Muscle layer of colon (tissue), 2 donors: ENCODE results near the gene CGN.

Experiments
- H3K27ac ChIP-seq: one replicate; pipeline ENCODE4 v1.7.0; 2013; ENCODE audit warnings: low read depth, mild to moderate bottlenecking, low read length, moderate library complexity
- H3K27me3 ChIP-seq, 2 donors: one replicate each; pipeline ENCODE4 v1.7.0; 2013; ENCODE audit warnings: low read length in 2 of 2, mild to moderate bottlenecking in 2 of 2; ENCODE audit not compliant: insufficient read depth in 2 of 2, control insufficient read depth in 1 of 2
- H3K36me3 ChIP-seq: one replicate; pipeline ENCODE4 v1.7.0; 2013; ENCODE audit warnings: mild to moderate bottlenecking, low read length; ENCODE audit not compliant: insufficient read depth
- H3K4me1 ChIP-seq: one replicate; pipeline ENCODE4 v1.7.0; 2013; ENCODE audit warnings: mild to moderate bottlenecking, low read length; ENCODE audit not compliant: insufficient read depth
- H3K4me3 ChIP-seq, 2 donors: one replicate each; pipeline ENCODE4 v1.7.0; 2013; ENCODE audit warnings: low read length in 2 of 2, low read depth in 1 of 2, mild to moderate bottlenecking in 1 of 2, moderate library complexity in 1 of 2
- H3K9ac ChIP-seq: one replicate; pipeline ENCODE4 v1.7.0; 2013; ENCODE audit warnings: low read length
- H3K9me3 ChIP-seq: one replicate; pipeline ENCODE4 v1.7.0; 2013; ENCODE audit warnings: mild to moderate bottlenecking, low read length
- donor health status: abdominal sarcoma.
- donor health status: Adenocarcinoma of cecum.

CGN gene

DNA sequence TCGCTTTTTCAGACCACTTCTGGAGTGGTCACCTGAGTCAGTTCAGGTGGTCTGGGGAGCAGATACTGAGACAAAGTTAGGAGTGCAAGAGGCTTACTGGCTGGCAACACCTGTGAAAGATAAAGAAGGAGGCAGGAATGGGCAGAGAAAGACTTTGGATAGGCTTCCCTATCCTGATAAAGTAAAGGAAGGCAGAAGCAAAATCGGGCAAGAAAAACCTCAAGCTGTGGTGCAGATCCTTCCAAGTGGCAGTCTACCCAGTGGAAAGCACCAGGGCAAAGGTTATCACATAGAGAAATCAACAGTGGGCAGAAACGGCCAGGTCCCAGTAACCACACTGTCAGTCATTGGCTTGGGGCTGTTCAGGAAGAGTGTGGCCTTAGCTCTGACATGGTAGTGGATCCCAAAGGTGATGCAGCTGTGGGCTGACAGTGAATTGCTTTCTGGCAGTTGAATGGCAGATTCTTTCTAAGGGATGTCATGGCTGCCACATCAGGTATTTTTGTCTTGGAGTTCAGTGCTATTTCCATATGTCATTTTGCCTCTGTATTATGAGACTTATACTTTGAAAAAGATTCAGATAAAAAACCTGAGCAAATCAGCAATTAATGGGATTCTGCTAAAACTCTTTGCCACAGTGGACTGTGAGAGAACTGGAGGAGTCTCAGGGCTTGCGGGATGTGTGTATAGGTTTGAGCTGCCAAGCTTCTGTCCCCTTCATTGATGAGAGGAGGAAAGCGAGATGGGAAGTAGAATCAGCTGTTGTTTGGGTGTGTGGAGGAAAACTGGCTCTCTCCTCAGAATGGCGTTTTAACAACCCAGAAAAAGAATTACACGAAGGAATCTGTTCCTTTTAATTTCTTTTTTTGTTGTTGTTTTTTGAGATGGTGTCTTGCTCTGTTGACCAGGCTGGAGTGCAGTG is 8.1 kb upstream of the CGN start:
- Histone ChIP-seq H3K4me3 (no peak overlapping the region), H3K9ac (no peak overlapping the region), H3K27ac (no peak overlapping the region), H3K36me3 (no peaks in the 10 kb centered on the region), H3K4me1 (no peaks in the 10 kb centered on the region), H3K9me3 (no peaks in the 10 kb centered on the region), H3K27me3 (no peaks in the 10 kb centered on the region)

DNA sequence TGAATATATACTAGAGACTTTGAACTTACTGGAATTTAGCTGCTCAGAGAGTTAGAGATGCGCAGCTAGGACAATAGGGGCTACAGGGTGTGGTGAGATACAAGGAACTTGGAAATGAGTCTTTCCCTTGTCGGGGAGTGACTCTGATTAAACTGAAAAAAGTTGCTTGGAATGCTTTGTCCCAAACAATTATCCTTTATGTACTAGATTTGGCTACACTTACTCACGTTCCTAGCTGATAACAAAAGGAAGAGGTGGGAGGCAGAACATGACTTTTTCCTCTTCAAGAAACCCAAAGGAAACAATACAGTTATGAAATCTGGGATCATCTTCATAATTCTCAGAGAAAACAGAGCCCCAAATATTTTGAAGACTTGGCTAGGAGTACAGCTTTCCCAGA is 6.9 kb upstream of the CGN start:
- H3K4me3 ChIP-seq: no peak overlapping the region
- no peaks in the 10 kb centered on the region for H3K9me3 ChIP-seq
- no peaks in the 10 kb centered on the region for H3K4me1 ChIP-seq
- H3K9ac ChIP-seq: no peak overlapping the region
- no peak overlapping the region for H3K27ac ChIP-seq
- H3K27me3 ChIP-seq: no peaks in the 10 kb centered on the region
- no peaks in the 10 kb centered on the region for H3K36me3 ChIP-seq

DNA sequence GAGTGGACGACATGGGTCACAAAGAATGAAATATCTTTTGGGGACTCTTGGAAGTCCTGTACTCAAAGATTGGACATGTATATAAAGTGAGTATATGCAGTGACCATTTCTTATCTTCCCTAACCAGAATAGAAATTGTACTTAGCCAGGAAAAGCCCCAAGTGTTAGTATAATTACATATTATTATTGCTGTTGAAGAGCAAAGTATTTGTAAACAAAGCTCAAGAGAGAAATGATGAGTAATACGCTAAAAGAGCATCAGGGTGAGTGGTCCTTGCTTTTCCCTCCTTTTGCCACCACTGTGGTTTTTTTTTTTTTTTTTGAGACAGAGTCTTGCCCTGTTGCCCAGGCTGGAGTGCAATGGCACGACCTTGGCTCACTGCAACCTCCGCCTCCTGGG is 6.4 kb upstream of the CGN start:
- Histone ChIP-seq H3K27me3 (no peaks in the 10 kb centered on the region), H3K9ac (no peak overlapping the region), H3K27ac (no peak overlapping the region), H3K9me3 (no peaks in the 10 kb centered on the region), H3K36me3 (no peaks in the 10 kb centered on the region), H3K4me3 (no peak overlapping the region), H3K4me1 (no peaks in the 10 kb centered on the region)

DNA sequence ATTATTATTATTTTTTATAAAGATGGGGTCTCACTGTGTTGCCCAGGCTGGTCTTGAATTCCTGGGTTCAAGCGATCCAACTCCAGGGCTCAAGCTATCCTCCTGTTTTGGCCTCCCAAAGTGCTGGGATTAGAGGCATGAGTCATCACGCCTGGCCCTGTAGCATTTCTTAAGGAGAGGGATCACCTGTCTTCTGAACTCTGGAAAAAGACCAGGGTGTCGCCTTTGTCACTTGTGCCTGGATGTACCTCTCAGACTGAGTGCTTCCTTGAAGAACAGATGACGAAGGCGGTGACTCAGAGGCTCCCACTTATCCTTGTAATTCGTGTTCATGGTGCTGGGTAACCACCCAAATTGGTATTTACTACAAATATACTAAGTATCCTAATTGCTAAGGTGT is 2.4 kb upstream of the CGN start:
- Histone ChIP-seq H3K36me3 (no peaks in the 10 kb centered on the region), H3K9ac (no peak overlapping the region), H3K4me3 (no peak overlapping the region), H3K27ac (no peak overlapping the region), H3K9me3 (no peaks in the 10 kb centered on the region), H3K4me1 (peaks cover 18% of the 10 kb centered on the region), H3K27me3 (no peaks in the 10 kb centered on the region)

DNA sequence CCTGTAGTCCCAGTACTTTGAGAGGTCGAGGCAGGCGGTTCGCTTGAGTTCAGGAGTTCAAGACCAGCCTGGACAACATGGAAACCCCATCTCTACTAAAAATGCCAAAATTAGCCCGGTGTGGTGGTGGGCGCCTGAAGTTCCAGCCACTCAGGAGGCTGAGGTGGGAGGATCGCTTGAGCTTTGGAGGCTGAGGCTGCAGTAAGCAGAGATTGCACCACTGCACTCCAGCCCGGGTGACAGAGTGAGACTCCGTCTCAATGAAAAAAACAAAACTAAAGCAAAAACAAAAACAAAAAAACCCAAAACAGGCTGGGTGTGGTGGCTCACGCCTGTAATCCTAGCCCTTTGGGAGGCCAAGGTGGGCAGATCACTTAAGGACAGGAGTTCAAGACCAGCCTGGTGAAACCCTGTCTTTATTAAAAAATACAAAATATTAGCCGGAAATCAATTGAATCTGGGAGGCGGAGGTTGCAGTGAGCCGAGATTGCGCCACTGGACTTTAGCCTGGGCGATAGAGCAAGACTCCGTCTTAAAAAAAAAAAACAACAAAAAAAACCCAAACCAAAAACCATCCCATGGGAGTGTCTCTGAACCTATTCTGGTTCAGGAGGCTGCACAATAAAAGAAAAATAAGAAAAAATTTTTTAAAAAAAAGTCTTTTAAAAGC is 1.7 kb upstream of the CGN start:
- Histone ChIP-seq H3K9me3 (no peaks in the 10 kb centered on the region), H3K9ac (no peak overlapping the region), H3K27ac (no peak overlapping the region), H3K36me3 (no peaks in the 10 kb centered on the region), H3K27me3 (no peaks in the 10 kb centered on the region), H3K4me1 (peaks cover 18% of the 10 kb centered on the region), H3K4me3 (no peak overlapping the region)

GRCh38 chr1:151510020-151510405 is 1.2 kb upstream of the CGN start:
- Histone ChIP-seq H3K4me3 (peak overlapping the region in 1 of 2 donors; percentile 64), H3K27ac (no peak overlapping the region), H3K9ac (no peak overlapping the region)

GRCh38 chr1:151510614-151510956 is 602 bp upstream of the CGN start:
- Histone ChIP-seq H3K4me3 (peak overlapping the region; percentile 64 to 88), H3K9ac (no peak overlapping the region), H3K4me1 (peaks cover 18% of the 10 kb centered on the region), H3K27me3 (no peaks in the 10 kb centered on the region), H3K36me3 (no peaks in the 10 kb centered on the region), H3K9me3 (no peaks in the 10 kb centered on the region), H3K27ac (peak overlapping the region; percentile 73)

More at GRCh38 chr1:151510020-151510405, 1.2 kb upstream of the CGN start:
- H3K27me3 ChIP-seq: no peaks in the 10 kb centered on the region
- H3K4me1 ChIP-seq: peaks cover 18% of the 10 kb centered on the region
- H3K36me3 ChIP-seq: no peaks in the 10 kb centered on the region
- H3K9me3 ChIP-seq: no peaks in the 10 kb centered on the region

DNA sequence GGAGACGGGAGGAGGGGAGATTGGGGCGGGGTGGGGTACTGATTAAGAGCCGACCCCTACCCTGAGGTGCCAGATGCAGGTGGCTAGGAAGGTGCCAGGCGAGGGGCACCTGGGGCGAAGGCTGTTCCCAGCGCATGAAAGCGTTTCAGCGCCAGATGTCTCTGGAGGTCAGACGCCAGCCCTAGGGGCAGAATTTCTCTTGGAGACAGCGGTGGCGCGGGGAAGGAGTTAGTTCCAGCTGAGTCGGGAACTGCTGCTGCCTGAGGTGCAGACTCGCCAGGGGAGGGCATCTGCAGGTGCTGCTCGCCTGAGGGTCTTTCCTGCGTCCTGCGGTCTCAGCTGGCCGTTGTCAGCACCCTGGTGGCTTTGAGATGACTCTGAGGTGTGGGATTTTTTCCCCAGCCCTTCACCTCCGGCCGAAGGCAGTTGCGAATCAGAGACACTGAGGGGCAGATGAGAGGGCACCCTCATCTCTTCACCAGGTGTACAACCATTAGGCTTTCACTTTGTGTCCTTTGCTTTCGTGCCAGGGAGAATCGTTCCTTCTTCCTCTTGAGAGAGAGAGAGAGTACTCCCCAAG is 539 bp downstream of the CGN start:
- H3K27me3 ChIP-seq: no peaks in the 10 kb centered on the region
- H3K9ac ChIP-seq: peak overlapping the region; percentile 44
- H3K9me3 ChIP-seq: no peaks in the 10 kb centered on the region
- peaks cover 18% of the 10 kb centered on the region for H3K4me1 ChIP-seq
- H3K4me3 ChIP-seq: peak overlapping the region; percentile 64 to 88
- H3K36me3 ChIP-seq: no peaks in the 10 kb centered on the region
- H3K27ac ChIP-seq: peak overlapping the region; percentile 65

DNA sequence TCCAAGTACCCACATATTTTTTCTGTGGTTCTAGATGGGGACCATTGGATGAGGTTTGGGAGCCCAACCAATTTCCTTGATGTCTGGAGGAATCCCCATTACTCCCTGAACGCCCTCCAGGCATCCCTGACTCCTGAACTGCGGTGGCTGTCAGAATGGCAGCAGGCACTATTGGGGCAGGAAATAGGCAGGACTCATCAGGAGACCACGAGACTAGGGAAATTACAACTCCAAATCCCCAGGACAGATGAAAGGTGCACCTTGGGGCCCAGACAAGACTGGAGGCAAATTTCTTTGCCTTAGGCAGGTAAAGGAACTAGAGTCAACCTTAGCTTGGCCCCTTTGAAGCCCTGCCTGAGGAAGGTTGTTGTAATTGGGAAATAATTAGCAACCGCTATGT is 1.1 kb downstream of the CGN start:
- Histone ChIP-seq H3K36me3 (no peaks in the 10 kb centered on the region), H3K4me3 (peak overlapping the region in 1 of 2 donors; percentile 64), H3K4me1 (peaks cover 18% of the 10 kb centered on the region), H3K9ac (no peak overlapping the region), H3K27ac (no peak overlapping the region), H3K27me3 (no peaks in the 10 kb centered on the region), H3K9me3 (no peaks in the 10 kb centered on the region)

GRCh38 chr1:151512801-151513625 is 1.8 kb downstream of the CGN start:
- no peak overlapping the region for H3K4me3 ChIP-seq
- no peaks in the 10 kb centered on the region for H3K27me3 ChIP-seq

GRCh38 chr1:151513626-151514121 is 2.5 kb downstream of the CGN start:
- H3K4me1 ChIP-seq: peaks cover 18% of the 10 kb centered on the region
- no peaks in the 10 kb centered on the region for H3K27me3 ChIP-seq
- no peak overlapping the region for H3K27ac ChIP-seq
- H3K9ac ChIP-seq: no peak overlapping the region
- H3K36me3 ChIP-seq: no peaks in the 10 kb centered on the region
- H3K9me3 ChIP-seq: no peaks in the 10 kb centered on the region
- H3K4me3 ChIP-seq: no peak overlapping the region

More at GRCh38 chr1:151512801-151513625, 1.8 kb downstream of the CGN start:
- Histone ChIP-seq H3K9ac (no peak overlapping the region), H3K4me1 (peaks cover 18% of the 10 kb centered on the region), H3K36me3 (no peaks in the 10 kb centered on the region), H3K27ac (no peak overlapping the region), H3K9me3 (no peaks in the 10 kb centered on the region)
